ENCODE measurements around the gene SLC2A5. TPM values are rescaled to one million over a fixed set of nuclear protein-coding genes. Genes with fewer than 3 reads are reported as not detected.

Gene SLC2A5
- total RNA-seq, 2 experiments from 2014 or later, result 0.25 TPM; not detected in 1

Other genes starting within 250 kb of the SLC2A5 start
- gene ENO1, start 190.9 kb downstream of the SLC2A5 start, total RNA-seq, result 1,000 to 10,000 TPM; 2,453 to 2,472 TPM
- gene CA6, start 123.8 kb downstream of the SLC2A5 start, total RNA-seq, result under 1 TPM in 1 of 2 experiments, not detected in 1; 0.18 TPM
- not detected for gene SLC2A7, start 43.2 kb downstream of the SLC2A5 start, total RNA-seq
- 1 to 10 TPM; 3.5 to 5.0 TPM for gene GPR157, start 59.5 kb upstream of the SLC2A5 start, total RNA-seq
- gene H6PD, start 165.1 kb upstream of the SLC2A5 start, total RNA-seq, result 10 to 100 TPM; 12.9 to 13.2 TPM
- gene SPSB1, start 223.3 kb upstream of the SLC2A5 start, total RNA-seq, result 10 to 100 TPM; 17.4 to 18.0 TPM